ENCODE measurements around the gene TREML1. TPM values are rescaled to one million over a fixed set of nuclear protein-coding genes. Genes with fewer than 3 reads are reported as not detected.
A peak's percentile ranks its signal among the peaks of the same experiment; 100 is the strongest.

Gene TREML1
- total RNA-seq, 6 donors from 2014 or later = 2.6 to 6.3 (median 4.4) TPM; not detected in 2

DNA sequence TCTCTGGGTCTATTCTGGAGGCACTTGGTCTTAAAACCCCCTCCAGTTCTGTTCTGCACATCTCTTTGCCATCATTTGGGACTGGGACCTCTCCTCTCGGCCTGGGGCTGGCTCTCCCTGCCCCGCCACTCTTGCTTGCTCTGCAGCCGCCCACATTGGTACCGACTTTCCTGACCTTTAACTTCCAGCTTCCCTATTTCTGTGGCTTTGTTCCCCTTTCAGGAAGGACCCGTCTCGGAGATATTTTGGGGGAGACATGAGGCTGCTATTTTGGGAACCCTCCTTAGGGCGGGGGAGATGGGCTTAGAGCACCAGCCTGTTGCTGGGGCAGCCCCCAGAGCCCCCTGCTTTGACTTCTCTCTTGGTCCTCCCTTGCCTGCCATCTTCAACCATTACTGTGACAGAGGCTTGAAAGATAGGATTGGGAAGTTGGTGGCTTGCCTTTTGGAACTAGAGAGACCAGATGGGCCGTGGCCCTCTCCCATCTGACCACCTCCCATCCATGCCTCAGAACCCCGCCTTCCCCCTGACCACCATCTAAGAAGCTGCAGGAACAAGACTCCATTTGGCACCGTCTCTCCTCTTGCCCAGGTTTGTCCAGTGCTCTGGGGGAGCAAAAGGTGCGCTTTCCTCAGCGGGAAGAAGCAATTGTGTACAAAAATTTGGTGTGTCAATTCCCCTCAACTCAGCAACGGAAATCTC is 7.9 kb upstream of the TREML1 start:
- Histone ChIP-seq H3K27me3 (no peaks in the 10 kb centered on the region), H3K4me1 (peaks cover 0 to 6% (median 2%) of the 10 kb centered on the region in 4 donors), H3K4me3 (peak overlapping the region in 2 of 4 donors; percentile 14 to 31), H3K27ac (no peak overlapping the region), H3K36me3 (no peaks in the 10 kb centered on the region), H3K9me3 (no peaks in the 10 kb centered on the region)
- DNase-seq = peak in 1 of 2 donors; percentile 15
- TF ChIP-seq, protein P1, sequence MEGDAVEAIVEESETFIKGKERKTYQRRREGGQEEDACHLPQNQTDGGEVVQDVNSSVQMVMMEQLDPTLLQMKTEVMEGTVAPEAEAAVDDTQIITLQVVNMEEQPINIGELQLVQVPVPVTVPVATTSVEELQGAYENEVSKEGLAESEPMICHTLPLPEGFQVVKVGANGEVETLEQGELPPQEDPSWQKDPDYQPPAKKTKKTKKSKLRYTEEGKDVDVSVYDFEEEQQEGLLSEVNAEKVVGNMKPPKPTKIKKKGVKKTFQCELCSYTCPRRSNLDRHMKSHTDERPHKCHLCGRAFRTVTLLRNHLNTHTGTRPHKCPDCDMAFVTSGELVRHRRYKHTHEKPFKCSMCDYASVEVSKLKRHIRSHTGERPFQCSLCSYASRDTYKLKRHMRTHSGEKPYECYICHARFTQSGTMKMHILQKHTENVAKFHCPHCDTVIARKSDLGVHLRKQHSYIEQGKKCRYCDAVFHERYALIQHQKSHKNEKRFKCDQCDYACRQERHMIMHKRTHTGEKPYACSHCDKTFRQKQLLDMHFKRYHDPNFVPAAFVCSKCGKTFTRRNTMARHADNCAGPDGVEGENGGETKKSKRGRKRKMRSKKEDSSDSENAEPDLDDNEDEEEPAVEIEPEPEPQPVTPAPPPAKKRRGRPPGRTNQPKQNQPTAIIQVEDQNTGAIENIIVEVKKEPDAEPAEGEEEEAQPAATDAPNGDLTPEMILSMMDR (IDR thresholded peaks at IDR 0.05) = no peak
- TF ChIP-seq POLR2A (IDR thresholded peaks at IDR 0.05) (no peak), EP300 (IDR thresholded peaks at IDR 0.05) (no peak), POLR2AphosphoS5 (IDR thresholded peaks at IDR 0.05) (no peak)
- no peak for ATAC-seq (ENCODE audit: low FRiP score in 2 of 2)
- 62 to 70% methylated on average over 11 to 13 of the region's 13 CpGs for WGBS, 2 donors

DNA sequence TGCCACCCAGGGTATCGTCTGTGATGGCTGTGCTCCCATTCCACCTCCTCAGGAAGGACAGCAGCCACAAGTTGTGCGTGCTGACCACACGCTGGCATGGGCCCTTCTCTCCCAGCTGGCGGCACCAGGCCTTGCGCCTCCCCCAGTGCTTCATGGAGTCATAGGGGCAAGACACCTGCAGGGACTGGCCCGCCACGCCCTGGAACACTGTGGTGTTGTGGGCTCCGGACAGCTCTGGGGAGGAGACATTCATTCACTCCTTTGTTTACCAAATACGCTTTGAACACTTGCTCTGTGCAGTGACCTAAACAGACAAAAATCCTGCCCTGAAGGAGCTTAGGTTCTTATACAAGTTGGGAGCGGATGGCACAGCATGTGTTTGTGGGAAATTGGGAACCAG is 7.2 kb upstream of the TREML1 start:
- 72 to 89% methylated on average over 5 to 10 of the region's 10 CpGs for WGBS, 2 donors
- Histone ChIP-seq H3K36me3 (no peaks in the 10 kb centered on the region), H3K27me3 (no peaks in the 10 kb centered on the region), H3K4me1 (peaks cover 0 to 6% (median 2%) of the 10 kb centered on the region in 4 donors), H3K9me3 (no peaks in the 10 kb centered on the region), H3K27ac (no peak overlapping the region), H3K4me3 (peak overlapping the region in 1 of 4 donors; percentile 31)
- DNase-seq (peak in 1 of 2 donors; percentile 53), ATAC-seq (ENCODE audit: low FRiP score in 2 of 2) (no peak)
- TF ChIP-seq POLR2AphosphoS5 (IDR thresholded peaks at IDR 0.05) (no peak), POLR2A (IDR thresholded peaks at IDR 0.05) (no peak), EP300 (IDR thresholded peaks at IDR 0.05) (no peak)
- TF ChIP-seq, protein P1 (IDR thresholded peaks at IDR 0.05) = no peak

DNA sequence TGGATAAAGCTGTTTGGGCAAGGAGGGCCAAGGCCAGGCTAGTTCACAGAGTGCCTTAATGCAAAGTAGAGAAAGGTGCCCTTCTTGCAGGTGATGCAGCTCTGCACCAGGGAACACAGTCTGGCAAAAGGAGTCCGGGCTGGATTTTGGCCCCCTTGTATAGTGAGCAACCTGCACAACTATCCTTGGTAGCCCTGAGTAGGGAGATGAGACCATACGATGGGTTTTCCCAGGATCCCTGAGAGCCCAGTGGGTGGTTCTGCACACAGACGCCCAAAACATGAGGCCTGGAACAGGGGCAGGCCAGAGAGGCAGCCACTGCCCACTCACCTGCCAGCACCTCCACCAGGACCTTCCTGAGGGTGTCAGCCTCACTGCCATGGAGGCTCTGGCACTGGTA is 6.8 kb upstream of the TREML1 start:
- Histone ChIP-seq H3K27ac (no peak overlapping the region), H3K27me3 (no peaks in the 10 kb centered on the region), H3K9me3 (no peaks in the 10 kb centered on the region), H3K4me3 (no peak overlapping the region), H3K4me1 (peaks cover 0 to 6% (median 2%) of the 10 kb centered on the region in 4 donors), H3K36me3 (no peaks in the 10 kb centered on the region)
- 70 to 80% methylated on average over 3 of the region's 3 CpGs for WGBS, 2 donors
- DNase-seq (no peak), ATAC-seq (ENCODE audit: low FRiP score in 2 of 2) (no peak)
- TF ChIP-seq, protein P1 (IDR thresholded peaks at IDR 0.05) = no peak
- TF ChIP-seq POLR2AphosphoS5 (IDR thresholded peaks at IDR 0.05) = no peak
- TF ChIP-seq POLR2A (IDR thresholded peaks at IDR 0.05) = no peak
- no peak for TF ChIP-seq EP300 (IDR thresholded peaks at IDR 0.05)

DNA sequence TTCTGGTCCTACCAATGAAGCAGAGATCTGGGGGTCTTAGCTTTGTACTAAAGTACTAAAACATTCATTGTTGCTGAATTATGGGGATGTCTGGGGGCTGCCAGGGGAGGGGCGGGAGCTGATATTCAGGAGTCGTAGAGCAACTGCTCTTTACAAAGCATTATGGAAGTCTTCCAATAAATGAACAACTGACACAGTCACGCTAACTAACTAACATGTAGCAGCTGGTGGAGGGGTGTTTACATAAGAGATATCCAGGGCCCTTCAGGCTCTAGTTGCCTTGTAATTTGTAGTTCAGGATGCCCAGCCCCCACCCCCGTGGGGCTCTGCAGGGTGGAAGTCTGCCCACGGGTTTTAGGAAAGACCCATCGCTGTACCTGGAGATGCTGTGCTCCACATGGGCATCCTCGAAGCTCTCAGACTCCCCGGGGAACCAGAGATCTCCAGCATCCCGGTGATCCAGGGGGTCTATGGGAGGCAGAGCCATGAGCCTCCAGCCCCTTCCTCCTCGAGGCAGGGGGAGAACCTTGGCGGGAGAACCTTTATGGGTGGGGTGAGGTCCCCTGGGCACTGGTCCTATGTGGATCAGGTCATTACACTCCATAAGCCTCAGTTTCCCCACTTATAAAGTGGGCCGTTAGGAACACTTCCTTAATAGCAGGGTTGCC is 5.4 kb upstream of the TREML1 start:
- Histone ChIP-seq H3K4me3 (no peak overlapping the region), H3K27ac (no peak overlapping the region), H3K4me1 (peaks cover 0 to 6% (median 2%) of the 10 kb centered on the region in 4 donors), H3K36me3 (no peaks in the 10 kb centered on the region), H3K9me3 (no peaks in the 10 kb centered on the region), H3K27me3 (no peaks in the 10 kb centered on the region)
- DNase-seq (peak in 1 of 2 donors; percentile 17), ATAC-seq (ENCODE audit: low FRiP score in 2 of 2) (no peak)
- no peak for TF ChIP-seq POLR2AphosphoS5 (IDR thresholded peaks at IDR 0.05)
- no peak for TF ChIP-seq EP300 (IDR thresholded peaks at IDR 0.05)
- 67 to 80% methylated on average over 8 to 12 of the region's 12 CpGs for WGBS, 2 donors

DNA sequence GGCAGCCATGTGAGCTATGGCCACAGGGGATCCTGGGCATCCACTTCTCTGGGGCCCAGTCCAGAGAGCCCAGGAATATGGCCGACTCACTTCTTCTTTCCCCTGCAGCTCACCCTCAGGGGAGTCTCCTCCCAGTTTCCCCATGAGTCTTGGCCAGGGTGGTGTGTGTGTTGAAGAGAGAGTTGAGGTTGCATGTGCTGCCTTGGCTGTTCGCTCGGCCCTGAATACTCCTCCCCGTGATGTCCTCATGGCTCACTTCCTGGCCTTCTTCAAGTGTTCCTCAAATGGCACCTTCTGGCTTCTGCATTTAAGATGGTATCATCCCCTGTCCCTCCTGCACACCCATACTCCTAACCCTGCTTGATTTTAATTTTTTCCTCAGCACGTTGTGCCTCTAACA is 3.2 kb upstream of the TREML1 start:
- Histone ChIP-seq H3K9me3 (no peaks in the 10 kb centered on the region), H3K4me1 (peaks cover 0 to 6% (median 2%) of the 10 kb centered on the region in 4 donors), H3K36me3 (no peaks in the 10 kb centered on the region), H3K27ac (no peak overlapping the region), H3K27me3 (no peaks in the 10 kb centered on the region), H3K4me3 (no peak overlapping the region)
- TF ChIP-seq POLR2AphosphoS5 (IDR thresholded peaks at IDR 0.05) = no peak
- TF ChIP-seq, protein P1 (IDR thresholded peaks at IDR 0.05) = no peak
- no peak for TF ChIP-seq EP300 (IDR thresholded peaks at IDR 0.05)
- 59 to 79% methylated on average over 5 of the region's 5 CpGs for WGBS, 2 donors
- ATAC-seq (ENCODE audit: low FRiP score in 2 of 2) (peak; percentile 59 to 60), DNase-seq (peak in 1 of 2 donors; percentile 55)

Data from upper lobe of left lung (tissue), 6 donors.